GM18517 (cell line): ENCODE data around the gene PITX1.

Experiments
- ATAC-seq: cut with Tn5 transposase; IDR thresholded peaks from one replicate; pipeline ENCODE4 v1.9.1; 2021; ENCODE audit warnings: mild to moderate bottlenecking, moderate library complexity; ENCODE audit not compliant: unreplicated experiment

Gene PITX1

DNA sequence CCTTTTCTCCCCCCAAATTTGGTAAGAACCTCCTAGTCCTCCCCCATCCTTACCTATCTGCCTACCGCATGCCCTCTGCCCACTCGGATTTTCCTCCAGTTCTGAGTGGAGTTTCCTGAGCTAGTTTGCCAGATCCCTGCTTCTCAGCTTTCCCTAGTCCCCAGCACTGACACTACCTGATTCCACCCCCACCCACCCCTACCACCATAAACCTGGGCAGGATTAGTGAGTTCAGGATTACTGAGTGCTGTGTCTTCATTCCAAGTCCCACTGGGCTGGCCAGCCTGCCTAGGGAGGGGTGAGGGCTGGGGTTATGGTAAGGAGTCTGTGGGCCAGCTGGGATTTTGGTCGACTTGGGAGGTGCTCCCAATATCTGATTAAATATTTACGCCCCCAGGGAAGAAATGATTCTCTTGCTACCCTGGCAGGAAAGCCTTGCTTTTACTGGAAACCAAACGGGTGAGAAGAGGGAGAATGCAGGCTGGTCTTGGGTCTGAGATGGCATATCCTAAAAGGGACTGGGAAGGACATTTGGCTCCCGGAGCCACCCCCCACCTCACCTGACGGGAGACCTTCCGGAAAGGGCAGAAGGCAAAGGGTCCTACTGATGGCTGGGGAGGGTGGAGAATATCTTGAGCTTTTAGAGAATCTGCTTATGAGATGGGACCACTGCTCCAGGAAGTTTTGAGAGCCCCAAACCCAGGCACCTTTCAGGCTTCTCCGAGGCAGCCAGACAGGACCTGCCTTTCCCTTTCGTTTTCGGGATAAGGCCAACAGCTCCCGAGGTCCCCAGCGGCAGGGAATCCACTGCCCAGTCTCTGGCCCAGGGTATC is 3.7 kb downstream of the PITX1 start:
- no peak for ATAC-seq

DNA sequence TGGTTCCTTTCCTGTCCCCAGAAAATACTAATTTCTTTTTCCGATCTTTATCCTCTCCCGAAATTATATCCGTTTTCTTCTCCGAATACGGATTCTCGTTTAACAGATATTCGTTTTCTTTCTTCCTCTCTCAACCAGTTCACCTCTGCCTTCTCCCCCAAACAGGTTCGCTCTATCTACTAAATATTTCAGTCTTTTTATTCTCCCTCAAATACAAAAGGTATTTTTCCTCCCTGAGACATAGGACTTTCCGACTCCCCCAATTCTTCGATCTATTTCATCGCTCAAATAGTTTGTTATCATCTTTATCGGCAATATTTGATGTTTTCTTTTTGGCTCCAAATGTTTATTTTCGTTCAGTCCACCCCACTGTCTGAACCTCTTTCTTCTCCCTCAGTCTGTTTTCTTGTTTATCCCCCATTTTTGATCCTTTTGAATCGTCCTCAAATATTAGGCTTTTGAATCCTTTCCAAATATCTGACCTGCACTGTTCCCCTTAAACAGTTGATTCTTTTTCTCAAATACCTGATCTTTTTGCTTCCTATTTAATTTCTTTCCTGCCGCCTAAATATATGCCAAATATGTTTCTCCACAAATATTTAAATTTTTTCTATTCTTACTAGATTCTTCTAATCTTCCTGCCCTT is 4.4 kb downstream of the PITX1 start:
- ATAC-seq: no peak

DNA sequence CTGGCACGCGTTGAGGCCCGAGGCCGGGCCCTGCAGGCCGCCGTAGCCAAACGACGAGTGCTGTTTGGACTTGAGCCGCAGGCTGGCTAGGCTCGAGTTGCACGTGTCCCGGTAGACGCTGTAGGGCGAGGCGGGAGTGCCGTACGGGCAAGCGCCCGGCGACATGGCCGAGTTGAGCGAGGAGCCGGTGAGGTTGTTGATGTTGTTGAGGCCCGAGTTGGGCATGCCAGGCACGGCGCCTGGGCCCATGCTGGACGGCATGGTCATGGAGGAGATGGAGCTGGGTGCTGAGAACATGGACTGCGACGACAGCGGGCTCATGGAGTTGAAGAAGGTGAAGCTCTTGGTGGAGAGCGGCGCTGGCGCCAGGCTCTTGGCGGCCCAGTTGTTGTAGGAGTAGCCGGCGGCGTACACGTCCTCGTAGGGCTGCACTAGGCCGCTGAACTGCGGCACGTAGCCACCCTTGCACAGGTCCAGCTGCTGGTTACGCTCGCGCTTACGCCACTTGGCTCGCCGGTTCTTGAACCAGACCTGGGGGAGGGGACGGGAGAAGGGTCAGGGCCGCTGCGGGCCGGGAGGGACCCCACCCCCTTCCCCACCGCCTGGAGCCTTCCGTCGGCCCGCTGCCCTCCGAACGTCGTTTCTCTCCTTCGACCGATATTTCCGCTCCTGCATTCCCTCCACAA is 5.1 kb downstream of the PITX1 start:
- no peak for ATAC-seq

DNA sequence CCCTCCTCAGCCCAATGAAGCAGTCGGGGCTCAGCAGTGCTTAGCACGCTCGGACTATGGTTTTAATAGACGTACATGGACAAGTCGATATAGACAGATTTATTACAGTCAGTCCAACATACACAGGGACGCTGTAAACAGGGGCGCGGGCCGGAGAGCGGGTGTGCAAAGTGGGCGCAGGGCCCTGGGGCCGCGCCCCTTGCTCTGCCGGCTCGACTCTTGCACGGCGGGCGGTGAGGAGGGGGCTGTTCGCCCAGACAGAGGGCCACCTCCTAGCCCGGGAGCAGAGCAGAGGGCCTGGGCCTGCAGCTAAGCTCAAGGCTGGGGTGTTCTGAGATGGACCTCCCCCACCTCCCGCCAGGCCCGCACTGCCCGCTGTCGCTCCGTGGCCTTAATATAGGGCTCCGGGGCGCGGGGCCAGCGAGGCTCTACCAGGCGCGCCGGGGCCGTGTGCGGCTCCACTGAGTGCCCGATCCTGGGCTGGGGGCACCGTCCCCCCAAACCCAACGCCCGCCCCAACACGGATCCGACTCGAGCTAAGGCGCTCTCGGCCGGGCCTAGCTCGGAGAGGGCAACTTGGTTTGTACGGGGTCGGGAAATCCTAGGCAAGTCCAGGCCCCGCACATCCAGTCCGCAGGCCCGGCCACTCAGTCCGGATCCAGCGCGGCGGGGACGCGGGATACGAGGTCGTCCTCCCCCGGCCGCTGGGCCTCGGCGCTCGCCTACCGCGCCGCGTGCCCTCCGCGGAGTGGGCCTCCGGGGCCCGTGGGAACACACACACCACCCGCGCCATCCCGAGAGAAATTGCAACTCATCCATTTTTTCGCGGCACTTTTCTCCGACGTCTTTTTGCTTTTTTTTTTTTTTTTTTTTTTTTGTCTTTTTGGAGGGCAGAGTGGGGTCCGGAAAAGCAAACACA is 6.1 kb downstream of the PITX1 start:
- ATAC-seq: no peak

DNA sequence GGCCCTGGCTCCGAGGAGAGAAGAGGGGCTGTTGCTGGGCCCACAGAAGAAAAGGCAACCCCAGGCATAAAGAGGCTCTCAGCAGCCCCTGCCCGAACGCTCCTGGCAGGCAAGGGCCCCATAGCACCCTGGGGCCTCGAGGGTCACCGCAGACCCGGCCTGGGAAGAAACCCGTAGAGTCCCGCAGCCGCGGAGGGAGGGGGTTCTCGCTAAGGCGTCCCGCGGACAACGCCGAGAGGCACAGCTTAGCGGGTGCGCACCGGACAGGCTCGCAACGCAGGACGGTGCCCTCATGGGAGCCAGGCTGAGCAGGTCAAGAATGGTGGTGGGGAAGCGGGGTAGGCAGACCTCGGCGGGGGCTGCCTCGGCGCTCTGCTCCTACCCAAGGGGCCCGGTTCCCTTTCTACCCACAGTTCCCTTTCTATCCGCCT is 6.7 kb downstream of the PITX1 start:
- no peak for ATAC-seq

DNA sequence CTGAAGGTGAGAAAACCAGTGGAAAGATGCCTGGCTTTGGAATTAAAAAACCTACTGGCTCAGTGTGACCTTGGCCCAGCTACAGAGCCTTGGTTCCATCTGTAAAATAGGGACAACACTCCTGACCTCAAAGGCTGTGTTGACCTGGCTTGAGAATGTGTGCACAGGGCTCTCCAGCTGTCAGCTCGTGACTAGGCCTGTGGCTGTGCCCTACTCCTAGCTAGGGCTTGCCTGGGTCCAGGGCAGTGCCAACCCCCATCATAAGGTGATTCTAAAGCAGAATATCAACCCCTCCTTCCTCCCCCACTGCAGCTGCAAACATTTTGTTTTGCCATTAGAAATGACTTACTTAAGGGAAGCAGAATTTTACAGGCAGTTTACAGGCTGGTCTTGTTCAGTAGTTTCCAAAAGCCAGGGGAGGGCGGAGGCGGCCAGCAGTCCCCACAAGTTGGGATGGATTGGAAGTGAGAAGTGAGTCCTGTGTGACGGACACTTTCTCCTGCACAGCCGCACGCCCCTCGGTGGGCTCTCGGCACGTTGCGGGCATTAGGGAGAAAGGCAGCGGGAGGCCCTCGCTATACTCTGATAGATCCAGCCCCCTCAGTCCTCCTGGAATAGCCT is 7.3 kb downstream of the PITX1 start:
- ATAC-seq: no peak

DNA sequence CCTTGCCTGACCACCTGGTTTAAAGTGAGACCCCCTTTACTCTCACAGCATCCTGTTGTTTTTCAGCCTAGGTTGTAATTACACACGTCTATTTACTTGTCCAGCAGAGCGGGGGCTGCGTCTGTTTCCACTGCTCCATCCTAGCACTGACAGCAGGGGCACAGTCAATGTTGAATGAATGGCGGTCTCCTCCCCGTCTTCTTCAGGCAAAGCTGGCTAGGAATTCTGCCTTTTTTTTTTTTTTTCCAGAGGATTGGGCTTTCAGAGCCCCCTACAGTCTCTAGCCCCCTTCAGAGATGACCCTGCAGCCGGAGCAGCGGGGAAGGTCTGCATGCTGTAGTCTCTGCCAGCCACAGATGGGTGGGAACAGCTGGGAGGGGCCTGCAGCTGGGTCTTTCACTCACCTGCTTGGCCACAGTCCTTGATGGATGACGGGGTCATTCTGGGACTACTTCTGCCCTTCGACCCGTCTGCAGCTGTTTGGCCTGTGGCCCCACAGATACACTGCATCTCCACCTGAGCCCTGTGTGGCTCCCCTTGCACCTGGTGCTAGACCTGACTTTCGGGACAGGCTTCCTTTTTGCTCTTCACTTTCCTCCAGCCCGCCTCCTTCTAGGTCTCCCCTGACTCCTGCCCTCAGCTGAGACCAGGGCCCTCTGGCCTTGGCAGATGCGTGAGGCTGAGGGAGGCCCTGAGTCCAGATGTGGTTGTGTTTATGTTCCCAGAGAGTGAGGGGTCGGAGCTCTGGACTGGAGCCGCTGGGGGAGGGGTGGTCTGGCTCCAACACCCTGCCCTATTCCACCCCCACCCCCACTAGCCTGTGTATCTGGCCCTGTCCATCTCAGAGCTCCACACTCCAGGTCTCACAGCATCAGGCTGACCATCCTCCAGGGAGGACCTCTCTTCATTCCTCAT is 8.0 kb downstream of the PITX1 start:
- ATAC-seq: no peak

DNA sequence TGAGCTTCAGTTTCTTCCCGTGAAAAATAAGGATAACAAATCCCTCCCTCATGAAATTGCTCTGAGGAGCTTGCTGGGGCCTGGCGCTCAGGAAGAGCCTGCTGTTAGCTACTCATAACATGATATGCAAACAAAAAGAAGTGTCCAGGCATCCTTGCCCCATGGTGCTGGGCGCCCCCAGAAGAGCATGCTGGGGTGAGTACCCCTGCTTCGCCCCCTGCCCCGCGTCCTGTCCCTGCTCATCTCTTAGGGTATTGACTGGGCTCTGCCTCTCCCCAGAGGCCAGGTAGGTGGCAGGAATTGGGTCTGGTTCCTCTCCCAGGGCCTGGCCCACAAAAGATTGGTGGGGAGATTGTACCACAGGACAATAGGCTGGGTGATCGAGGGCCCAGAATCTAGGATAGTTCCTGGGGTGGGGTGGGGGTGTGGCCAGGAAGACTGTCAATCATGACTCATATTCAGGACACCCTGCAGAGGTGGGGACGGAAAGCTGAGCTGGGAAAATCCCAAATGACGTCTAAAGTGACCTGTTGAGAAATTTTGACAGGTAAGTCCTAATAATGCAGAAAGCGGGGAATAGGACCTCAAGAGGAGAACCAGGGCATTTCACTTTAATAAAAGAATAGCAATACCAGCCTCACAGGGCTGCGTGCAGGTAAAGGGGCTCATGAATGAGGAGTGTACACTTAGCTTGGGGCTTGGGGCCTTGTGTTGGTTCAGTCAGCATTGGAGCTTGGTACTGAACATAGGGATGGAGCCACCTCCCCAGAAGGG is 8.9 kb downstream of the PITX1 start:
- ATAC-seq: no peak

DNA sequence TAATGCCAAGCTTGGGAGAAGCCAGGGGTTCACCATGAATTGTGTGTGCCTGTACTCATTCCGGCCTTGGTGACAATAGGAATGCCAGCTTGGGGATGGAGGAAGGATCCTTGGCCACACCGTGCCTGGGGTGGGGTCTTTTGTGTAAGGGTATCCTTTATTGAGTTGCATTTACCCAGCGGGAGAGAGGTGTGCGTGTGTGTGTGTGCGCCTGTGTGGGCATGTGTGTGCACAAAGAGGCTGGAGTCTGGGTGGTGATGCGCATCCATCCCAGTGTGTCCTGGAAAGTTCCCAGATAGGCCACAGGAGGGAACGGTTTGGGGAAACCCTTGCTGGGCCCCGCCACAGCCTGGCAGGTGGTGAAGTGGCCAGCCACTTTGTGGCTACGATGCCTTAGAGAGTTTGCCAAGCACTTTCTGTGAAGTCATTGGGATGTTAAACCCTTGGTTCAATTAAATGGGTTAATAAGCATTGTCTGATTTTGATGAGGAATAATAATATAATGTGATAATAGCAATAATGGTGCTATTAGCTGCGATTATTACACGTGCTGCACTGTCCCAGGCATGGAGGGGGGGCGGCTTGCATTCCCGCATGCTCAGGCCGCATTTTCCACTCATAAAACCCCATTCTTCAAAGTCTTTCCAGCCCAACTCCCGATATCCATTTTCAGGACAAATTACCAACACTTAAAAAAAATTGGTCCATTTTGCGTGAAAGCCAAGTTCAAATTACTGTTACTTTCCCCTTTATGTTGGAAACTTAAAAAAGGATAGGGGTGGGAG is 13.7 kb downstream of the PITX1 start:
- ATAC-seq: no peak

DNA sequence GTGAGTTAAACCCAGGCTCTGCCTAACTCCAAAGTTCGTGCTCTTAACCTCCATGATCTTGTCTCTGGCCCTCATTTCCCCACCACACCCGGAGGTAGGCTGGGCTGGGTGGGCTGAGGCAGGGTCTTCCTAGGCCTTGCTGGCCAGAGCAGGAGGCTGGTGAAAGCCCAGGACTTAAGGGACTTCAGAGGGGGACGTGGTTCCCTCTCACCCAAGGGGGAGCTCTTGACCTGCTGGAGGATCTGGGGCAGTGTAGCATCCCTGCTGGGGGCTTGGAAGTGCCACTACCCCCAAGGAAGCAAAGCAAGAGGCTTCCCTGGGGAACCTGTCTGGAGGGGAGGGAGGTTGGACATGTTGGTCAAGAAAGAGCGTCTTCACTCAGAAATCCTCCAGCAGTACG is 14.7 kb downstream of the PITX1 start:
- no peak for ATAC-seq

DNA sequence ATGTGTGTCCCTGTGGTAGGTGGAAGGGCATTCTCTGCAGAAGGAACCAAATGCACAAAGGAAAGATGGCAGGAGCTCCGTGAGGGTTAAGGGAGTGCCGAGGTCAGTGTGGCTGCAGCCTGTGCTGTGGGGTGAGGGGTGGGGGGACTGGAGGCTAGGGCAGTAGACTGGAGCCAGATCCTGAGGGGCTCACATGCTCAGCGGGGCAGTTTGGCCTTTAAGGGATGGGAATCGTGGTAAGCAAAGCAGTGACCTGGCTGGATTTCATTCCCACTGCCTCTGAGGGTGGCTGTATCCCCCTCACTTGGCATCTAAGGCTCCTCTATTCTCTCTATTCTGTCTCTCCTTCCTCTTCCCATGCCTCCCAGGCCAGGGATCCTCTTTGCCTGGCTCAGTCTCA is 15.6 kb downstream of the PITX1 start:
- ATAC-seq: no peak

DNA sequence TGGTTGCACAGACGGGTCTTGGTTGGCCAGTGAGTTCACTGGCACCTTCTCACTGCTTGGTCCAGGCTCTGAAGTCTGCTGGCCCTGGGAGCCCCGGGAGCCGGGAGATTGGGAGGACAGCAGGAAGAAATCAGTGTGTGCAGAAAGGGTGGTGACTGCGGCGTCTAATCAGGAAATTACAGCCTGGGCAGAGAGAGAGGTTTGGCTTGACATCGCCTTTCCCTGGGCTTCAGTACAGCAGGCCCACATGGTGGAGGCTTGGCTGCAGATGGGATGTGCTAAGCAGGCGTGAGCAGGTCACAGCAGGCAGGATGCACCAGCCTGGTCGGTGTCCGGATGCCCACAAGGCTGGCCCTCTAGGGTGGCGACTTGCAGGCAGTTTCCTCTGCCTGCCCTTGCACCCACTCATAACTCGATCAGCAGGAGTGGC is 17.2 kb downstream of the PITX1 start:
- no peak for ATAC-seq

DNA sequence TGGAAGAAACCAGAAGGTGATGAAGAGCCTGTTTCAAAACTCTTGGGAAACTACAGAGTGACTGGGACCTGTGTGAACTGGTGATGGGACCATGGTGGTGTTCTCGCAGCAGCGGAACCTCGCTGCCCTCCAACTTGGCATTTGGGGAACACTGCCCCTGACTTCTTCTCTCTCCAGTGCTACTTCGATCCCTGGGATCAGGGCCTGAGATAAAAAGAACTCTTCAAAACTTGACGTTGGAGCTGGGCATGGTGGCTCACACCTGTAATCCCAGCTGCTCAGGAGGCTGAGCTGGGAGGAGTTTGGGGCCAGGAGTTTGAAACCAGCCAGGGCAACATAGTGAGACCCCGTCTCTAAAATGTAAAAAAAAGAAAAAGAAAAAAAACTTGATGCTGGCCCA is 18.1 kb downstream of the PITX1 start:
- no peak for ATAC-seq

DNA sequence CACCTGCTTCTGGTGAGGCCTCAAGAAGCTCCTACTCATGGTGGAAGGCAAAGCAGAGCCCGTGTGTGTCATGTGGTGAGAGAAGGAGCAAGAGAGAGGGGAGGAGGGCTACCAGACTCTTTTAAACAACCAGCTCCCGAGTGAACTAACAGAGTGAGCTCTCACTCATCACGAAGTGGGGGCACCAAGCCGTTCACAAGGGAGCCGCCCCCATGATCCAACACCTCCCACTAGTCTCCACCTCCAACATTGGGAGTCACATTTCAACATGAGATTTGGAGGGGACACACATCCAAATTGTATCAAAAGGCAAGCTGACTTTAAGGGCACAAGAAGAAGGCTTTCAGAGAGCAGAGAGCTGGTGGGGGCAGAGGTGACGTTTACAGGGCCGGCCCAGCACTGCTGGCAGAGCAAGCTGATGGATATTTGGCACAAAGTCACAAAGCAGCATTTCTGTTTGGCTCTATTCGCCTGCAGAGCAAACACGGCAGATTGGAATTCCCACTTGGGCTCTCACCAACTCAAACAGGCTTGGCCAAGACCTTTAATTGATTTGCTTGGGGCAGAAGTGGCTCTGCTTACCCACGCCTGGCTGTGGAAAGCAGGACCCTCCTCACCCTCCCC is 20.0 kb downstream of the PITX1 start:
- ATAC-seq: no peak

DNA sequence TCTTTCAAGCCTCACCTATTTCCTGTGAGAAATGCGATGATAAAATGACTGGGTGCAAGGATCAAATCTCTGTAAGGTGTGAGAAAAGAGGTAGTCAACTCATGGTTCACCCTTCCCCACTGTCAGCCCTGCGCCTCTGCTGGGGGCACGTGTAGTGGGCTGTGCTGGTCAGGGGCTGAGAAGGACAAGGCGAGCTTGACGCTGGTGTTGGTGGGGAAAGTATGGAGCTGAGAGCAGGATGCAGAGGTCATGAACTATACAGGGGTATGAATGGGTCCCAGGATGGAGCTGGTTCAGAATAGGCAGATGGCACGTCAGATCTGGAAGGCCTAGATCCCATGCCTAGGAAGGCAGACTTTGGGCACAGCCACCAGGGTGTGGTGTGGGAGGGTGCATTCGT is 20.6 kb downstream of the PITX1 start:
- no peak for ATAC-seq

DNA sequence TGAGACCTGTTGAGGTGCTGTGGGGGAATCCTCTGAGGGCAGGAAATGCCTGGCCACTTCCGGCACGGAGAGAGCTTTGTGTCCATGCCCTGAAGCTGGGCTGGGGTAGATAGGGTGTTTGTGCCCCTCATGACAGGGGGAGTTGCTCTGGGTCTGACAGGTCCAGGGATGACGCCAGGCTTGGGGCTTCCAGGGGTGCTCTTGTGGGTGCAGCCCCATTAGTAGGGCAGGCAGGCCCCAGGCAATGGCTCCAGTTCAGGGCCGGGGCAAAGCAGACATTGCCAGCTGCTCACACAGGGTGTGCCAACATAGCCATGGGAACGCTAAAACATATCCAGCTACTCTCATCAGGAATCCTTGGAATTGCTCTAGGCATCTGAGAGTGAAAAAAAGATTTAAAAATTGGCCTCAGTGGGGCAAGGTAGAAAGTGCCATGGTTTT is 21.1 kb downstream of the PITX1 start:
- no peak for ATAC-seq

DNA sequence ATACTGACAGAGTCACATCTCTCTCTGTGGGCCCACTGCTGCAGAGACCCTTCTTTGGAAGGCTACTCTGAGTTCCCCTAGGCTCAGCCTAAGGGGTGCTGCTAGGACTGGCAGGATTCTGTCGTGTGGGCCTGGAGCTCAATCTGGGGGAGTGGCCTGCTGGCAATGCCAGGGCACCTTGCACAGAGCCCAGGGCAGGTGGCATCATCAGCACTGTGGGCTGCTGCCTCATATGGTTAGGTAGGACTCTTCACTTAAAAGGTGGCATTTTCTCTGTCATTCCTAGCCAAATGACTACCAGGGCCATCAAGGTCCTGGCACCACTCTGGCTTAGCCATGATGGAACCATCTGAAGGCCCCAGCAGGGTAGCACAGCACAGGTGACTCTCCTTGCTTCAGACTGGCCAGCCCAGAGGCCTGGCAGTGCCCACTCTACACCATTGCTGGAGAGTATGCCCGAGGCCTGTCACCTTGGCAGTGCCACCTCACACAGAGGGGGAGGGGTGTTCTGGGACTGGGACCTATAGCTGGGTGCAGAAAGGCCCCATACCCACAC is 21.9 kb downstream of the PITX1 start:
- ATAC-seq: no peak
